Measurements from ENCODE around the gene USH2A.

- no peak for TF ChIP-seq REST (IDR thresholded peaks at IDR 0.05)
- TF ChIP-seq MYC (IDR thresholded peaks at IDR 0.05; ENCODE audit: borderline replicate concordance, low read length) = no peak
- TF ChIP-seq CTCF (IDR thresholded peaks at IDR 0.05) = no peak
- no peak for TF ChIP-seq POLR2A (IDR thresholded peaks at IDR 0.05; ENCODE audit: low read length)
- no peak for TF ChIP-seq MAX (IDR thresholded peaks at IDR 0.05)
- no peak for TF ChIP-seq RAD21 (conservative IDR thresholded peaks at IDR 0.05 in 1 of 2, IDR thresholded peaks at IDR 0.05 in 1 of 2)
- no peak for TF ChIP-seq USF2 (IDR thresholded peaks at IDR 0.05)
These were observed 673.8 kb downstream of the USH2A start for GRCh38 chr1:215749414-215749813.
